Endothelial cell of umbilical vein (primary cell): ENCODE results near the gene KCNQ2. TPM values are rescaled to one million over a fixed set of nuclear protein-coding genes. Genes with fewer than 3 reads are reported as not detected.

ENCODE experiments used
- BruUV-seq: library from RNA; stranded (reverse); fragments of 400-500 nt; replicated peaks from 2 replicates; lab custom pipeline; 2021; lab: Mats Ljungman, UMichigan
- CTCF ChIA-PET: fragments of 300-600, 350-600 bp; sonication (Branson Sonifier 250); formaldehyde crosslinking; loops from one replicate; lab custom pipeline; 2021; ENCODE audit warnings: antibody characterized with exemption, inconsistent platforms; lab: Charles Lee
- POLR2A ChIA-PET: fragments of 300-600, 350-600 bp; sonication (Branson Sonifier 250); formaldehyde crosslinking; loops from one replicate; lab custom pipeline; 2021; ENCODE audit warnings: antibody characterized with exemption, inconsistent platforms; lab: Charles Lee
- DNase-seq: peaks from one replicate; pipeline ENCODE4 v3.0.0-alpha.2; 2011; ENCODE audit warnings: low read depth, low spot score
- FAIRE-seq: peaks from 2 replicates; lab custom pipeline; 2011; peaks lifted over from hg19 to GRCh38; lab: Jason Lieb, UNC
- H2AFZ ChIP-seq: 2 replicates; pipeline ENCODE4 v1.6.0; 2012; ENCODE audit warnings: low read depth, low read length, control low read depth, inconsistent platforms
- H3K27ac ChIP-seq: 2 replicates; pipeline ENCODE4 v1.5.1; 2011; ENCODE audit warnings: low read depth, mild to moderate bottlenecking, control low read depth, low read length, moderate library complexity; ENCODE audit not compliant: insufficient read depth
- H3K27me3 ChIP-seq, 2 experiments: 2 replicates each; pipeline versions ENCODE4 v1.6.0 to v1.6.1; 2011; ENCODE audit warnings: low read length in 2 of 2, mixed read lengths in 1 of 2; ENCODE audit not compliant: control insufficient read depth in 2 of 2, insufficient read depth in 2 of 2
- H3K36me3 ChIP-seq, 2 experiments: 2 replicates in 1 of 2; 3 replicates in 1 of 2; pipeline ENCODE4 v1.5.1; 2011; ENCODE audit warnings: low read length in 2 of 2, mild to moderate bottlenecking in 1 of 2, moderate library complexity in 1 of 2; ENCODE audit not compliant: control insufficient read depth in 2 of 2, insufficient read depth in 2 of 2; ENCODE audit errors: extremely low read depth in 1 of 2
- H3K4me1 ChIP-seq: 3 replicates; pipeline ENCODE4 v1.5.1; 2011; ENCODE audit warnings: mild to moderate bottlenecking, low read length; ENCODE audit not compliant: control insufficient read depth, insufficient read depth; ENCODE audit errors: extremely low read depth
- H3K4me2 ChIP-seq: 2 replicates; pipeline ENCODE4 v1.6.1; 2011; ENCODE audit warnings: low read length, control low read depth, mixed read lengths; ENCODE audit not compliant: insufficient read depth
- H3K4me3 ChIP-seq, 3 experiments: fragments of 200-600 bp in 1 of 3; sonication (generic), shearing (Covaris generic) in 1 of 3; replicated peaks in 1 of 3; 2 replicates each; pipeline ENCODE4 v1.5.1; 2011 to 2016; ENCODE audit warnings: control low read depth in 3 of 3, low read length in 3 of 3, mild to moderate bottlenecking in 2 of 3, inconsistent platforms in 1 of 3, low read depth in 1 of 3, moderate library complexity in 1 of 3; ENCODE audit not compliant: insufficient read depth in 1 of 3
- H3K79me2 ChIP-seq: 2 replicates; pipeline ENCODE4 v1.6.0; 2012; ENCODE audit warnings: low read length, inconsistent platforms; ENCODE audit not compliant: control insufficient read depth, insufficient read depth
- H3K9ac ChIP-seq: replicated peaks from 2 replicates; pipeline ENCODE3; 2011; ENCODE audit warnings: low read length, control low read depth; ENCODE audit not compliant: insufficient read depth; ENCODE audit errors: extremely low read depth
- H3K9me1 ChIP-seq: replicated peaks from 3 replicates; pipeline ENCODE4 v1.6.0; 2011; ENCODE audit warnings: mild to moderate bottlenecking, low read length; ENCODE audit not compliant: control insufficient read depth, insufficient read depth; ENCODE audit errors: extremely low read depth
- H3K9me3 ChIP-seq: replicated peaks from 2 replicates; pipeline ENCODE4 v1.5.1; 2012; ENCODE audit warnings: low read length, inconsistent platforms; ENCODE audit not compliant: control insufficient read depth, insufficient read depth
- H4K20me1 ChIP-seq: replicated peaks from 2 replicates; pipeline ENCODE3; 2011; ENCODE audit warnings: mild to moderate bottlenecking, low read length; ENCODE audit not compliant: control insufficient read depth, insufficient read depth; ENCODE audit errors: extremely low read depth
- EZH2 ChIP-seq: IDR thresholded peaks from 2 replicates; pipeline ENCODE4 v1.6.1; 2012; ENCODE audit warnings: borderline replicate concordance, low read depth, mild to moderate bottlenecking, moderate library complexity, low read length, inconsistent platforms; ENCODE audit not compliant: severe bottlenecking
- FOS ChIP-seq: IDR thresholded peaks from 2 replicates; pipeline ENCODE4 v1.6.1; 2011; ENCODE audit warnings: mild to moderate bottlenecking, low read length, moderate library complexity, borderline replicate concordance; ENCODE audit not compliant: insufficient read depth
- GATA2 ChIP-seq: IDR thresholded peaks from 2 replicates; pipeline ENCODE4 v1.7.0; 2011; ENCODE audit warnings: low read depth, mild to moderate bottlenecking, moderate library complexity, mixed read lengths, low read length; ENCODE audit not compliant: insufficient read length, insufficient read depth
- JUN ChIP-seq: IDR thresholded peaks from 2 replicates; pipeline ENCODE4 v1.6.1; 2011; ENCODE audit warnings: borderline replicate concordance, low read depth; ENCODE audit not compliant: insufficient read length, insufficient read depth
- MYC ChIP-seq: IDR thresholded peaks from one replicate; pipeline ENCODE4 v1.6.1; 2011; ENCODE audit warnings: mild to moderate bottlenecking, low read depth, low read length
- POLR2A ChIP-seq: IDR thresholded peaks from 2 replicates; pipeline ENCODE4 v1.6.1; 2012; ENCODE audit warnings: low read depth, mild to moderate bottlenecking, control low read depth, low read length
- POLR2AphosphoS5 ChIP-seq: IDR thresholded peaks from 2 replicates; pipeline ENCODE4 v1.6.1; 2012; ENCODE audit warnings: low read depth, mild to moderate bottlenecking, control low read depth, low read length, moderate library complexity; ENCODE audit not compliant: insufficient read depth
- dilution Hi-C: fragments of 300-500 bp; cut with MboI; formaldehyde crosslinking; loops from one replicate; pipeline ENCODE4 v1.15.0; 2019; ENCODE audit warnings: low sequenced_read_pairs; ENCODE audit not compliant: extremely low pct_ligation_motif_present
- intact Hi-C: fragments of 100-400 bp; cut with micrococcal nuclease; formaldehyde crosslinking; loops from one replicate; pipeline ENCODE4 v1.10.0; 2022
- polyA plus RNA-seq, 4 experiments: library from polyadenylated mRNA; depleted of rRNA in 3 of 4; stranded (reverse) in 3 of 4; unstranded in 1 of 4; fragments of >200 nt; gene quantifications; 2 replicates each; pipeline versions ENCODE4 v1.2.1 to v1.2.3, GENCODE V29; 2011 to 2012; ENCODE audit warnings: missing spikeins in 1 of 4
- total RNA-seq: library from RNA; stranded (reverse); gene quantifications from 2 replicates; pipeline ENCODE4 v1.2.3, GENCODE V29; 2021
- TF ChIP-seq, protein P1 (sequence below), 2 donors: IDR thresholded peaks; 1 replicate in 1 of 2; 2 replicates in 1 of 2; pipeline ENCODE4 v1.5.1; 2011; ENCODE audit warnings: low read length in 2 of 2, mild to moderate bottlenecking in 2 of 2, moderate library complexity in 2 of 2, control low read depth in 1 of 2, inconsistent platforms in 1 of 2, low read depth in 1 of 2; ENCODE audit not compliant: insufficient read depth in 1 of 2; ENCODE audit errors: extremely low read depth in 1 of 2
- TF ChIP-seq, protein P2 (sequence below): IDR thresholded peaks from 2 replicates; pipeline ENCODE4 v1.6.1; 2011; ENCODE audit not compliant: insufficient read depth, insufficient read length

Gene KCNQ2
- total and polyA plus RNA-seq, 2 donors (not counting 3 experiments of a cell fraction or from before 2014, with no cell fraction given): not detected

DNA sequence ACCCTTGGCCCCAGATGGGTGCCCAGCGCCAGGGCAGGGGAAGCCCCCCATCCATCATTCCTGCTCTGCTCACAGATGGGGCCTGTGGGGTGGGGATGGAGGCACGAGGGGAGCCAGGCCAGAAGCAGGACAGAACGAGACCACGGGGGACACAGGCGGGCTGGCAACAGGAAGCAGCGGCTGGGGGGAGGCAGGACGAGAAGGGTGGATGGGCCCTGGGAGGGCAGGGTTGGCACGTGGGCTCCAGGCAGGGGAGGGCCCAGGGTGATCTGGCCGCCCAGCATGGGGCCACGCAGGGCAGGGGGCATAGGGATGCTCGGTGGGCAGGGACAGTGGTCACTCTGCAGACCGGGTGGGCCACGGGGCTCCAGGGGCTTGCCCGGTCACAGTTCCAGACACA, 41.6 kb downstream of the KCNQ2 start:
- Histone ChIP-seq H3K4me1 (no peaks in the 10 kb centered on the region), H4K20me1 (no peaks in the 10 kb centered on the region), H3K9ac (no peak overlapping the region), H3K4me3 (no peak overlapping the region), H3K4me2 (no peak overlapping the region), H2AFZ (no peak overlapping the region), H3K27me3 (no peaks in the 10 kb centered on the region), H3K9me3 (no peaks in the 10 kb centered on the region), H3K36me3 (no peaks in the 10 kb centered on the region), H3K27ac (no peak overlapping the region), H3K79me2 (no peaks in the 10 kb centered on the region), H3K9me1 (no peaks in the 10 kb centered on the region)
- DNase-seq (no peak), FAIRE-seq (no peak)
- TF ChIP-seq POLR2AphosphoS5: no peak
- TF ChIP-seq POLR2A: no peak
- TF ChIP-seq GATA2: no peak
- TF ChIP-seq JUN: no peak
- TF ChIP-seq FOS: no peak
- ChIA-PET CTCF (no interaction called here), POLR2A (no interaction called here)
- dilution Hi-C loops: no loop called here
- intact Hi-C loops: loop anchor here (10.0 kb wide), 1 partner anchor 84 kb away; no protein-coding TSS in a partner anchor
- no TSS peak for BruUV-seq

DNA sequence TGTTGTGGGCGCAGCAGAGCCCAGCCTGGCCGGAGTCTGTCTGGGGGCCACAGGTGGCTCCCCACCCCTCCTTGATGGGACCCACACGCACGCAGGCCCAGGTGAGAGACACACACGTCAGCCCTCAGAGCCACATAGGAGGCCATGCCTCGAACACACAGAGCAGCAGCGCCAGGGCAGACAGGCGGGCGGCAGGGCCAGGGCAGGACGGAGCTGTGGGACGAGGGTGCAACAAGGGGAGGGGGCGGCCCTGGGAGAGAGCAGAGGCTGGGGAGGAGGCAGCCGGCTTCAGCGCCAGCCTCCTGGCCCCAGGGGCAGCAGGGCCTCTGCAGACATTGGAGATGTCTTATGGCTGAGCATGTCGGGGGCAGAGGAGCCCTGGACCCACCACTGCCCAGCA, 42.5 kb downstream of the KCNQ2 start:
- dilution Hi-C loops: no loop called here
- CTCF ChIA-PET: no interaction called here
- intact Hi-C loops: loop anchor here (10.0 kb wide), 1 partner anchor 85 kb away; no protein-coding TSS in a partner anchor

More for the DNA sequence above, 42.5 kb downstream of the KCNQ2 start:
- no peaks in the 10 kb centered on the region for H3K9me1 ChIP-seq
- DNase-seq: no peak
- H4K20me1 ChIP-seq: no peaks in the 10 kb centered on the region
- H3K4me1 ChIP-seq: no peaks in the 10 kb centered on the region
- no peak overlapping the region for H2AFZ ChIP-seq
- H3K4me3 ChIP-seq: no peak overlapping the region
- H3K9ac ChIP-seq: no peak overlapping the region
- H3K36me3 ChIP-seq: no peaks in the 10 kb centered on the region
- no TSS peak for BruUV-seq
- H3K4me2 ChIP-seq: no peak overlapping the region
- no peaks in the 10 kb centered on the region for H3K9me3 ChIP-seq
- TF ChIP-seq POLR2A (no peak), EZH2 (no peak), POLR2AphosphoS5 (no peak), FOS (no peak), GATA2 (no peak), JUN (no peak), MYC (no peak)
- TF ChIP-seq, protein P1, sequence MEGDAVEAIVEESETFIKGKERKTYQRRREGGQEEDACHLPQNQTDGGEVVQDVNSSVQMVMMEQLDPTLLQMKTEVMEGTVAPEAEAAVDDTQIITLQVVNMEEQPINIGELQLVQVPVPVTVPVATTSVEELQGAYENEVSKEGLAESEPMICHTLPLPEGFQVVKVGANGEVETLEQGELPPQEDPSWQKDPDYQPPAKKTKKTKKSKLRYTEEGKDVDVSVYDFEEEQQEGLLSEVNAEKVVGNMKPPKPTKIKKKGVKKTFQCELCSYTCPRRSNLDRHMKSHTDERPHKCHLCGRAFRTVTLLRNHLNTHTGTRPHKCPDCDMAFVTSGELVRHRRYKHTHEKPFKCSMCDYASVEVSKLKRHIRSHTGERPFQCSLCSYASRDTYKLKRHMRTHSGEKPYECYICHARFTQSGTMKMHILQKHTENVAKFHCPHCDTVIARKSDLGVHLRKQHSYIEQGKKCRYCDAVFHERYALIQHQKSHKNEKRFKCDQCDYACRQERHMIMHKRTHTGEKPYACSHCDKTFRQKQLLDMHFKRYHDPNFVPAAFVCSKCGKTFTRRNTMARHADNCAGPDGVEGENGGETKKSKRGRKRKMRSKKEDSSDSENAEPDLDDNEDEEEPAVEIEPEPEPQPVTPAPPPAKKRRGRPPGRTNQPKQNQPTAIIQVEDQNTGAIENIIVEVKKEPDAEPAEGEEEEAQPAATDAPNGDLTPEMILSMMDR (IDR thresholded peaks at IDR 0.05; ENCODE audit: extremely low read depth in 1 of 2, insufficient read depth in 1 of 2, low read depth in 1 of 2, low read length in 2 of 2): no peak
- TF ChIP-seq, protein P2, sequence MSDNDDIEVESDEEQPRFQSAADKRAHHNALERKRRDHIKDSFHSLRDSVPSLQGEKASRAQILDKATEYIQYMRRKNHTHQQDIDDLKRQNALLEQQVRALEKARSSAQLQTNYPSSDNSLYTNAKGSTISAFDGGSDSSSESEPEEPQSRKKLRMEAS: no peak
- H3K79me2 ChIP-seq: no peaks in the 10 kb centered on the region
- H3K27ac ChIP-seq: no peak overlapping the region
- FAIRE-seq: no peak
- H3K27me3 ChIP-seq: no peaks in the 10 kb centered on the region
- POLR2A ChIA-PET: no interaction called here
